ENCODE data around the gene NKIRAS2.

Gene NKIRAS2

GRCh38 chr17:41989702-41990419 is 30.0 kb upstream of the NKIRAS2 start:
- no peak for DNase-seq (ENCODE audit: extremely low spot score)
- CTCF ChIA-PET = interaction anchor here (0.9 to 1.7 kb wide), 5 partner anchors 8 to 189 kb away, joined by 3 to 6 read pairs (median 4); partner anchors contain the start of gene NKIRAS2
- no peak for TF ChIP-seq CTCF (IDR thresholded peaks at IDR 0.05; ENCODE audit: control extremely low read depth, extremely low read depth, low read depth, missing control alignments)
- POLR2A ChIA-PET = no interaction called here

DNA sequence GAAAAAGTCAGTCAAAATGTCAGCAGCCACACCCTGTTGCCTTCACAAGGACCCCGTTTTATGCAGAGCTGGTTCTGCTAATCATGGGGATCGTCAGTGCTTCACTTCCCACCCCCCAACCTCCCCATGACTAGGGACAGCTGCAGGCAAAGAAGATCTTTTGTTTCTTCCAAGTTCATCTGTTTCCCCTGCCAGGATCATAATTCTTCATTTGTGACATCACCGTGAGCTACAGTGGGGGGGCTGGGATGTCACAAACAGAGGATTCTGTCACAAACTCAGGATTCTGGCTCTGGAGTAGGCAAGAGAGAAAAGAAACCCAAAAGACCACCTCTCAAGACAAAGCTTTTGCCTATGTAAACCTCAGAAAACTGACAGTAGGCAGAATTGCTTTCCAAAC is 27.3 kb upstream of the NKIRAS2 start:
- POLR2A ChIA-PET = no interaction called here
- TF ChIP-seq CTCF (IDR thresholded peaks at IDR 0.05; ENCODE audit: control extremely low read depth, extremely low read depth, low read depth, missing control alignments) = no peak
- DNase-seq (ENCODE audit: extremely low spot score) = no peak
- CTCF ChIA-PET = interaction anchor here (1.1 to 2.2 kb wide), 2 partner anchors 10 kb away, joined by 4 to 7 read pairs; no protein-coding TSS in a partner anchor

GRCh38 chr17:41996855-41997164 is 23.1 kb upstream of the NKIRAS2 start:
- ChIA-PET CTCF (interaction anchor here (0.8 to 1.6 kb wide), 5 partner anchors 8 to 29 kb away, joined by 3 to 4 read pairs (median 3); partner anchors contain the start of gene NKIRAS2), POLR2A (interaction anchor here (1.0 kb wide), 1 partner anchor 29 kb away, joined by 3 read pairs; no protein-coding TSS in a partner anchor)
- TF ChIP-seq CTCF (IDR thresholded peaks at IDR 0.05; ENCODE audit: control extremely low read depth, extremely low read depth, low read depth, missing control alignments) = no peak
- DNase-seq (ENCODE audit: extremely low spot score) = no peak

GRCh38 chr17:41998497-41998896 is 21.4 kb upstream of the NKIRAS2 start:
- no peak for TF ChIP-seq CTCF (IDR thresholded peaks at IDR 0.05; ENCODE audit: control extremely low read depth, extremely low read depth, low read depth, missing control alignments)
- CTCF ChIA-PET = interaction anchor here (0.8 to 15.2 kb wide), 3 partner anchors 11 to 23 kb away, joined by 3 to 123 read pairs (median 4); partner anchors contain the start of genes DNAJC7 and NKIRAS2
- POLR2A ChIA-PET = no interaction called here
- no peak for DNase-seq (ENCODE audit: extremely low spot score)

GRCh38 chr17:42000413-42001133 is 19.3 kb upstream of the NKIRAS2 start:
- no peak for DNase-seq (ENCODE audit: extremely low spot score)
- CTCF ChIA-PET = interaction anchor here (15.2 kb wide), 1 partner anchor 21 kb away, joined by 123 read pairs; the partner anchor contains the start of genes DNAJC7 and NKIRAS2
- POLR2A ChIA-PET = no interaction called here
- TF ChIP-seq CTCF (IDR thresholded peaks at IDR 0.05; ENCODE audit: control extremely low read depth, extremely low read depth, low read depth, missing control alignments) = no peak

GRCh38 chr17:42001729-42002128 is 18.2 kb upstream of the NKIRAS2 start:
- CTCF ChIA-PET = interaction anchor here (2.8 to 15.2 kb wide), 2 partner anchors 10 to 20 kb away, joined by 7 to 123 read pairs; partner anchors contain the start of genes DNAJC7 and NKIRAS2
- no peak for TF ChIP-seq CTCF (IDR thresholded peaks at IDR 0.05; ENCODE audit: control extremely low read depth, extremely low read depth, low read depth, missing control alignments)

More at GRCh38 chr17:42001729-42002128, 18.2 kb upstream of the NKIRAS2 start:
- POLR2A ChIA-PET = no interaction called here
- DNase-seq (ENCODE audit: extremely low spot score) = no peak
